KMS-11 (cell line): Measurements from ENCODE around the gene TTC21A.
A peak's percentile ranks its signal among the peaks of the same experiment; 100 is the strongest.

Experiments used
- H2AFZ ChIP-seq: fragments of 200-600 bp; sonication (generic); 2 replicates; pipeline ENCODE4 v1.6.1; 2016; ENCODE audit warnings: antibody characterized with exemption, mixed run types, low read depth
- H3K27ac ChIP-seq: fragments of 200-600 bp; sonication (generic); 2 replicates; pipeline ENCODE4 v1.6.1; 2016; ENCODE audit warnings: mild to moderate bottlenecking, mixed run types
- H3K27me3 ChIP-seq: fragments of 200-600 bp; sonication (generic); 2 replicates; pipeline ENCODE4 v1.6.1; 2017; ENCODE audit warnings: mild to moderate bottlenecking, low read depth, mixed run types, moderate library complexity; ENCODE audit not compliant: insufficient read depth
- H3K36me3 ChIP-seq: fragments of 200-600 bp; sonication (generic); 2 replicates; pipeline ENCODE4 v1.6.1; 2017; ENCODE audit warnings: mild to moderate bottlenecking, mixed run types; ENCODE audit not compliant: insufficient read depth
- H3K4me1 ChIP-seq: fragments of 200-600 bp; sonication (generic); 2 replicates; pipeline ENCODE4 v1.6.1; 2016; ENCODE audit warnings: mild to moderate bottlenecking, low read depth, mixed run types; ENCODE audit not compliant: poor library complexity, severe bottlenecking
- H3K4me2 ChIP-seq: fragments of 200-600 bp; sonication (generic); 2 replicates; pipeline ENCODE4 v1.7.0; 2016; ENCODE audit warnings: mild to moderate bottlenecking, mixed run types
- H3K4me3 ChIP-seq: fragments of 200-600 bp; sonication (generic); IDR thresholded peaks from 2 replicates; pipeline ENCODE4 v1.6.1; 2017; ENCODE audit warnings: low read depth, low read length, mixed read lengths; ENCODE audit not compliant: insufficient read depth
- H3K79me2 ChIP-seq: fragments of 200-600 bp; sonication (generic); 2 replicates; pipeline ENCODE4 v1.6.1; 2016; ENCODE audit warnings: low read depth, mixed run types; ENCODE audit not compliant: insufficient read depth
- H3K9ac ChIP-seq: fragments of 200-600 bp; sonication (generic); 2 replicates; pipeline ENCODE4 v1.6.1; 2016; ENCODE audit warnings: mild to moderate bottlenecking, mixed run types
- H4K20me1 ChIP-seq: fragments of 200-600 bp; sonication (generic); 2 replicates; pipeline ENCODE4 v1.6.1; 2016; ENCODE audit warnings: mild to moderate bottlenecking, mixed run types; ENCODE audit not compliant: insufficient read depth
- CTCF ChIP-seq: fragments of 200-600 bp; sonication (generic); conservative IDR thresholded peaks from 2 replicates; pipeline ENCODE4 v1.6.1; 2017; ENCODE audit warnings: low read depth, mild to moderate bottlenecking, antibody characterized with exemption, low read length, moderate library complexity, mixed read lengths

The TTC21A gene

GRCh38 chr3:39104961-39105686 lies 2.4 kb upstream of the TTC21A start:
- H4K20me1 ChIP-seq, result no peaks in the 10 kb centered on the region
- no peak overlapping the region for H3K4me2 ChIP-seq
- no peak overlapping the region for H3K9ac ChIP-seq
- H3K27ac ChIP-seq, result no peak overlapping the region
- H3K4me1 ChIP-seq, result peaks cover 31% of the 10 kb centered on the region
- H3K36me3 ChIP-seq, result no peaks in the 10 kb centered on the region
- H2AFZ ChIP-seq, result no peak overlapping the region
- no peaks in the 10 kb centered on the region for H3K79me2 ChIP-seq
- H3K4me3 ChIP-seq, result no peak overlapping the region
- H3K27me3 ChIP-seq, result no peaks in the 10 kb centered on the region
- TF ChIP-seq CTCF, result no peak

GRCh38 chr3:39105687-39106063 lies 1.8 kb upstream of the TTC21A start:
- no peak for TF ChIP-seq CTCF
- no peaks in the 10 kb centered on the region for H3K79me2 ChIP-seq
- H3K4me2 ChIP-seq, result peak overlapping the region; percentile 63; the same call in 1 of the 2 replicates
- no peak overlapping the region for H3K9ac ChIP-seq
- H3K27ac ChIP-seq, result no peak overlapping the region
- peaks cover 31% of the 10 kb centered on the region for H3K4me1 ChIP-seq
- H3K27me3 ChIP-seq, result no peaks in the 10 kb centered on the region
- H4K20me1 ChIP-seq, result no peaks in the 10 kb centered on the region
- H3K36me3 ChIP-seq, result no peaks in the 10 kb centered on the region
- H2AFZ ChIP-seq, result no peak overlapping the region
- no peak overlapping the region for H3K4me3 ChIP-seq

- H3K9ac ChIP-seq, result peak overlapping the region; percentile 64; the same call in 1 of the 2 replicates
- H3K36me3 ChIP-seq, result no peaks in the 10 kb centered on the region
- no peaks in the 10 kb centered on the region for H3K27me3 ChIP-seq
- H3K4me3 ChIP-seq, result no peak overlapping the region
- peak overlapping the region; percentile 83; the same call in 1 of the 2 replicates for H2AFZ ChIP-seq
- no peaks in the 10 kb centered on the region for H3K79me2 ChIP-seq
- H3K4me2 ChIP-seq, result peak overlapping the region; percentile 63
- H3K4me1 ChIP-seq, result peaks cover 30% of the 10 kb centered on the region
- no peak overlapping the region for H3K27ac ChIP-seq
- no peaks in the 10 kb centered on the region for H4K20me1 ChIP-seq
- no peak for TF ChIP-seq CTCF
Measured at GRCh38 chr3:39106281-39106811, 1.1 kb upstream of the TTC21A start.

GRCh38 chr3:39106851-39107387 lies 561 bp upstream of the TTC21A start:
- Histone ChIP-seq H3K36me3 (no peaks in the 10 kb centered on the region), H3K4me2 (peak overlapping the region; percentile 63), H3K27me3 (no peaks in the 10 kb centered on the region), H3K4me1 (peaks cover 25% of the 10 kb centered on the region), H4K20me1 (no peaks in the 10 kb centered on the region), H3K4me3 (no peak overlapping the region), H2AFZ (peak overlapping the region; percentile 83), H3K27ac (peak overlapping the region; percentile 48; the same call in 1 of the 2 replicates), H3K9ac (peak overlapping the region; percentile 64), H3K79me2 (no peaks in the 10 kb centered on the region)
- no peak for TF ChIP-seq CTCF
